SU-DHL-6 (cell line): Measurements from ENCODE around the gene ERFL.

Source experiments
- EZH2phosphoT487 ChIP-seq: fragments of 200-600 bp; sonication (generic), shearing (Covaris generic); conservative IDR thresholded peaks from 2 replicates; pipeline ENCODE4 v1.6.1; 2018; ENCODE audit warnings: mild to moderate bottlenecking, antibody characterized with exemption, low read length, moderate library complexity, mixed read lengths
- TF ChIP-seq, protein P1 (sequence below): fragments of 200-600 bp; sonication (generic); IDR thresholded peaks from one replicate; pipeline ENCODE4 v1.5.1; 2017; ENCODE audit warnings: antibody characterized with exemption, mild to moderate bottlenecking, low read length, moderate library complexity; ENCODE audit not compliant: insufficient read depth, poor library complexity, severe bottlenecking

DNA sequence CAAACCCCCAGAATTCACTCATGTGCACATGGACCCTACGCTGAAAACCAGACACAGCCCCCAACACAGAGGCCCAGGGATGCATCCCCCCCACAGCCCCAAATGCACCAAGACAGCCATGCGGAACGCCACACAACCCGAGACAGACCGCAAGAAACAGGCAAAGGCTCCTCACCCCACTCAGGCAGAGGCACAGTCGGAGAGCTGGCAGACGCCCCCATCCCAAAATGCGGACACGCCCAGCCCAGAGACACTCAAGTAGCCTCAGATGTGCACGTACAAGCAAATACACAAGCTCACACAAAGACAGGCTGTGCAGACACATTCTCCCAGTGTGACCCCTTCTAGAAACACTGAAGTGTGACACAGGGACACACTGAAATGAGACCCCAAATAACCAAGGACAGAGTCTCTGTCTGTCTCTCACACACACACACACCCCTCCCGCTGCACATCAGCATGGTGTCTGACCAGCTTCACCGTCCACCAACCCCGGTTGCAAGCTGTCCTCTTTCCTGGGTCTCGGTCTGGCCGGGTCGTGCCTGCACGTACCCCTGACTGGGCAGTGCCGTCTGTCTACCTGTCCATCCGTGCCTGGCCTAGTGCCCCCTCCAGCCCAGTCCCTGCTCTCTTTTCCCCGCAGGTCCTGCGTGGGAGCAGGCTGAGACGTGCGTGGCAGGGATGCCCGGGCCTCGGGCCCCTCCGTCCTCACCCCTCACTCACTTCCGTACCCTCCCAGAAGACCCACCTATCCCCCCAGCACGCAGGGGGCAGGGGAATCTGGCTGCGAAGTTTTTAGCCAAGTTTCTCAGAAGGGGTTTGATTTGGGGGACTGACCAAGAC, 16.1 kb downstream of the ERFL start:
- TF ChIP-seq, protein P1, sequence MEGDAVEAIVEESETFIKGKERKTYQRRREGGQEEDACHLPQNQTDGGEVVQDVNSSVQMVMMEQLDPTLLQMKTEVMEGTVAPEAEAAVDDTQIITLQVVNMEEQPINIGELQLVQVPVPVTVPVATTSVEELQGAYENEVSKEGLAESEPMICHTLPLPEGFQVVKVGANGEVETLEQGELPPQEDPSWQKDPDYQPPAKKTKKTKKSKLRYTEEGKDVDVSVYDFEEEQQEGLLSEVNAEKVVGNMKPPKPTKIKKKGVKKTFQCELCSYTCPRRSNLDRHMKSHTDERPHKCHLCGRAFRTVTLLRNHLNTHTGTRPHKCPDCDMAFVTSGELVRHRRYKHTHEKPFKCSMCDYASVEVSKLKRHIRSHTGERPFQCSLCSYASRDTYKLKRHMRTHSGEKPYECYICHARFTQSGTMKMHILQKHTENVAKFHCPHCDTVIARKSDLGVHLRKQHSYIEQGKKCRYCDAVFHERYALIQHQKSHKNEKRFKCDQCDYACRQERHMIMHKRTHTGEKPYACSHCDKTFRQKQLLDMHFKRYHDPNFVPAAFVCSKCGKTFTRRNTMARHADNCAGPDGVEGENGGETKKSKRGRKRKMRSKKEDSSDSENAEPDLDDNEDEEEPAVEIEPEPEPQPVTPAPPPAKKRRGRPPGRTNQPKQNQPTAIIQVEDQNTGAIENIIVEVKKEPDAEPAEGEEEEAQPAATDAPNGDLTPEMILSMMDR = no peak
- TF ChIP-seq EZH2phosphoT487 = no peak
